Prostate gland (tissue), 2 donors: Measurements from ENCODE around the gene HTR2A. TPM values are rescaled to one million over a fixed set of nuclear protein-coding genes. Genes with fewer than 3 reads are reported as not detected.

ENCODE experiments used
- DNase-seq: peaks from one replicate; pipeline ENCODE4 v3.0.0-alpha.2; 2019; ENCODE audit warnings: low spot score
- H3K27ac ChIP-seq, 2 donors: fragments of 200-600 bp; sonication (generic); 2 replicates each; pipeline ENCODE4 v1.5.1; 2017 to 2019
- H3K27me3 ChIP-seq: fragments of 200-600 bp; sonication (generic); replicated peaks from 2 replicates; pipeline ENCODE4 v1.5.1; 2019; ENCODE audit not compliant: insufficient read depth
- H3K36me3 ChIP-seq, 2 donors: fragments of 200-600 bp; sonication (generic); 1 replicate in 1 of 2; 2 replicates in 1 of 2; pipeline versions ENCODE4 v1.5.1 to v1.8.1; 2017 to 2019
- H3K4me1 ChIP-seq: fragments of 200-600 bp; sonication (generic); replicated peaks from 2 replicates; pipeline ENCODE4 v1.5.1; 2019
- H3K4me3 ChIP-seq, 2 donors: fragments of 200-600 bp; sonication (generic); 2 replicates each; pipeline ENCODE4 v1.5.1; 2017 to 2019
- H3K9me3 ChIP-seq: fragments of 200-600 bp; sonication (generic); 2 replicates; pipeline ENCODE4 v1.5.1; 2017
- CTCF ChIP-seq, 4 experiments: fragments of 200-600 bp in 2 of 4; fragments of 450-650 bp in 2 of 4; sonication (generic) in 2 of 4; IDR thresholded peaks; 1 replicate in 3 of 4; 2 replicates in 1 of 4; pipeline ENCODE4 v1.5.1; 2016 to 2019; ENCODE audit warnings: antibody characterized with exemption in 4 of 4, mild to moderate bottlenecking in 2 of 4, moderate library complexity in 2 of 4
- POLR2A ChIP-seq: fragments of 450-650 bp; IDR thresholded peaks from one replicate; pipeline ENCODE4 v1.6.1; 2016; ENCODE audit warnings: antibody characterized with exemption, mild to moderate bottlenecking
- POLR2AphosphoS5 ChIP-seq: sonication (generic); formaldehyde crosslinking; IDR thresholded peaks from one replicate; pipeline ENCODE4 v1.6.1; 2017; ENCODE audit warnings: antibody characterized with exemption
- WGBS: methylation state at CpG from one replicate; pipeline ENCODE4 v1.1.5; 2018; 5-methylcytosine and 5-hydroxymethylcytosine counted together
- intact Hi-C: fragments of 100-400 bp; cut with DNase I; formaldehyde crosslinking; loops from one replicate; pipeline ENCODE4 v1.14.2; 2022
- total RNA-seq, 2 donors: library from RNA; depleted of rRNA; stranded (reverse); fragments of >200 nt; gene quantifications; one replicate each; pipeline ENCODE4 v1.1.0, GENCODE V29; 2016

HTR2A gene
- total RNA-seq, 2 donors from 2014 or later = 0.51 TPM; not detected in 1

- H3K36me3 ChIP-seq = no peaks in the 10 kb centered on the region
- WGBS = 77% methylated on average over 3 of the region's 3 CpGs
- H3K27me3 ChIP-seq = no peaks in the 10 kb centered on the region
- H3K9me3 ChIP-seq = no peaks in the 10 kb centered on the region
- no peak overlapping the region for H3K4me3 ChIP-seq
- no peak for TF ChIP-seq POLR2A
- no peak for TF ChIP-seq POLR2AphosphoS5
- no peak for TF ChIP-seq CTCF (IDR thresholded peaks at IDR 0.05)
- H3K4me1 ChIP-seq = no peaks in the 10 kb centered on the region
- no peak for DNase-seq
- no peak overlapping the region for H3K27ac ChIP-seq
- intact Hi-C loops = no loop called here
These were observed 38.7 kb downstream of the HTR2A start for GRCh38 chr13:46858163-46858562.

GRCh38 chr13:46855664-46856063, 41.2 kb downstream of the HTR2A start:
- Histone ChIP-seq H3K36me3 (no peaks in the 10 kb centered on the region), H3K27me3 (no peaks in the 10 kb centered on the region), H3K4me1 (no peaks in the 10 kb centered on the region), H3K27ac (no peak overlapping the region), H3K9me3 (no peaks in the 10 kb centered on the region), H3K4me3 (no peak overlapping the region)
- TF ChIP-seq POLR2A (no peak), POLR2AphosphoS5 (no peak), CTCF (IDR thresholded peaks at IDR 0.05) (no peak)
- intact Hi-C loops = no loop called here
- no peak for DNase-seq
- WGBS = 91% methylated on average over 3 of the region's 3 CpGs

- Histone ChIP-seq H3K4me1 (no peaks in the 10 kb centered on the region), H3K27me3 (no peaks in the 10 kb centered on the region), H3K9me3 (no peaks in the 10 kb centered on the region), H3K36me3 (no peaks in the 10 kb centered on the region), H3K4me3 (no peak overlapping the region), H3K27ac (no peak overlapping the region)
- intact Hi-C loops = no loop called here
- no peak for TF ChIP-seq POLR2A
- TF ChIP-seq POLR2AphosphoS5 = no peak
- no peak for TF ChIP-seq CTCF (IDR thresholded peaks at IDR 0.05)
- no peak for DNase-seq
- WGBS = 85% methylated on average over 2 of the region's 2 CpGs
These were observed 41.7 kb downstream of the HTR2A start for GRCh38 chr13:46855166-46855565.

GRCh38 chr13:46852168-46852567, 44.7 kb downstream of the HTR2A start:
- TF ChIP-seq POLR2AphosphoS5 (no peak), CTCF (IDR thresholded peaks at IDR 0.05) (no peak), POLR2A (no peak)
- no peaks in the 10 kb centered on the region for H3K4me1 ChIP-seq
- H3K27me3 ChIP-seq = no peaks in the 10 kb centered on the region
- intact Hi-C loops = no loop called here
- H3K36me3 ChIP-seq = no peaks in the 10 kb centered on the region
- no peak overlapping the region for H3K4me3 ChIP-seq
- H3K27ac ChIP-seq = no peak overlapping the region
- WGBS = 82% methylated on average over 10 of the region's 10 CpGs
- no peaks in the 10 kb centered on the region for H3K9me3 ChIP-seq
- DNase-seq = no peak

DNA sequence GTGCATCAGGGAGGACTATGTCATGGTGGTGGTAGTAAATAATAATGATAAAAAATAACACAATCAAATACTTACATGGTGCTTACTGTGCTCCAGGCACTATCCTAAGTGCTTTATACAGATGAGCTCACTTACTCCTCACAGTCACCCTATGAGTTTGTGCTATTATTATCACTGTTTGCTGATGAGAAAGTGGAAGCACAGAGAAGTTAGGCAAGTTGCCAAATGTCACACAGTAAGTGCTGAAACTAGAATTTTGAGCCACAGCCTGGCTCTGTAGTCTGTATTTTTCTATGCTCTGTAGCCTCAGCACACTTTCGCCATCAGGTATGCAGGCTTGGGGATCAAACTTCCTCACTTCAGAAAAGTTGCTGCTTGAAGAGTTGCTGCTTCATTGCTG, 46.6 kb downstream of the HTR2A start:
- no peaks in the 10 kb centered on the region for H3K27me3 ChIP-seq
- TF ChIP-seq POLR2AphosphoS5 = no peak
- TF ChIP-seq CTCF (IDR thresholded peaks at IDR 0.05) = no peak
- TF ChIP-seq POLR2A = no peak
- 81% methylated on average over 1 of the region's 1 CpG for WGBS
- no peaks in the 10 kb centered on the region for H3K9me3 ChIP-seq
- intact Hi-C loops = no loop called here
- DNase-seq = no peak
- H3K4me3 ChIP-seq = no peak overlapping the region
- no peak overlapping the region for H3K27ac ChIP-seq
- H3K4me1 ChIP-seq = no peaks in the 10 kb centered on the region
- H3K36me3 ChIP-seq = no peaks in the 10 kb centered on the region
